GM19324 (cell line): ENCODE data around the gene JADE1.
A peak's percentile ranks its signal among the peaks of the same experiment; 100 is the strongest.

Experiments
- ATAC-seq: cut with Tn5 transposase; IDR thresholded peaks from one replicate; pipeline ENCODE4 v1.9.1; 2021; ENCODE audit warnings: mild to moderate bottlenecking, moderate library complexity; ENCODE audit not compliant: unreplicated experiment, low FRiP score

Gene JADE1

GRCh38 chr4:128868758-128869157 lies 59.3 kb downstream of the JADE1 start:
- ATAC-seq, result no peak

DNA sequence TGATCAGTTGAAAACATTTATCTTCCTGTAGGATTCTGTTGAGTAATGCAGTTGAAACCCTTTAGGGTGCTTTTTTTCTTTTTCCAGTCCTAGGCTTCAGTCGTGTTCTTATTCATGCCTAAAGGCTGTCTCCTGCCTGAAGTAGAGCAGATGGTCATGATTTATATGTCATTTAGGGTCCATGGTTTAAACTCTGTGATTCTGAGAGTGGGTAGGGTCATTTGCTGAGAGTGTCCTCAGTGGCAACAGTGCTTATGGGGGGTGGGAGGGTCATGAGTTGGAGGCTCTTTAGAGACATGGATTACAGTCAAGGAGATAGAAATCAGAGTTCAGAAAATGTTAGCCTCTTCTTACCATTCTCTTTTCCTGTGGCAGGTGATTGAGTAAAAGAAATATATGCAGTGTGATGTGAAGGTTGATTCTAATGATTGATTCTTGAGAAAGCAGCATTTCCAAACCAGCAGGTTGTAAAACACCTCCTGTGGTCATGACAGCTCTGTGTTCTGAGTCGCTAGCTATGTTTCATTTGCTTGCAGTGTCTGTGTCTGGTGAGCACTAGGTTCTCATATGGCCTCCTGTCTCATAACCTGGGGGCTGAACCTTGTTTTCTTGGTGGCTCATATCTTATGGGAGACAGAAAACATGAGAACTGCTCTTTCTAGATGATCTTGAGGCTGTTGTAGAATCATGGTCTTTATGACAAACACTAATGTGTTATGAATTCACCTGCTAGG lies 60.4 kb downstream of the JADE1 start:
- ATAC-seq, result no peak

- ATAC-seq, result no peak
Observed at GRCh38 chr4:128871948-128872347, 62.4 kb downstream of the JADE1 start.

DNA sequence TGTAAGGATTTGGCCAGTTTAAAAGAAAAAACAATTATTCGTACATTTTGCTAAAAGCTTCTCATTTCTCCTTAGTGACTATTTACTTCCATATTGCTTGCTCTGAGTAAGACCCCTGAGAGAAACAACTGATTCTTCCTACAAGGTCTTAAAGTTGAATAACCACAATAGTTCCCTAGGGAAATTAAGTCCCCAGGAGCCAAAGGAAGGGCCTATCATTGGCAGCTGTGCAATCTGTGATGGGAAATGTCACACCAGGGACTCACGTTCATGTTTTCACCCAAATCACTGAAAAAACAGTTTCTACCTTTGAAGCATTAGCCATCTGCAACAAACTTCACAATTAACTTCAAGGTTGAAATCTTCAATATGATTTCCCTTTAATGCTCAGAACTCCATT lies 66.7 kb downstream of the JADE1 start:
- ATAC-seq, result no peak

DNA sequence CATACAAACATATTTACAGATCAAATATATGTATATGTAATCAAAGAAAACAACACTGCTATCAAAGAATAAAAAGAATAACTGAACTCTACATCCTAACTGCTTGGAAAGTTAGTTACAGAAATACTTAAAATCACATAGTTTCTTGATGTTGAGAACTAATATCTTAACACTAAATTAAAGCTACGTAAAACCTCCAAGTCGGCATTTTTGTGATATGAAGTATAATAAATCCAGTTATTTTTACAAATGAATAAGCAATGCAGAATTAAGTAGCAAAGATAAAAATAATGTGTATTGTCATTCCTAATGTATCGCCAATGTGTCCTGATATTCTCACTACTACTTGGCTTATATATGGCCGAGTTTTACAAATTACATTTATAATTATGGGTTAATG lies 68.4 kb downstream of the JADE1 start:
- ATAC-seq, result no peak

DNA sequence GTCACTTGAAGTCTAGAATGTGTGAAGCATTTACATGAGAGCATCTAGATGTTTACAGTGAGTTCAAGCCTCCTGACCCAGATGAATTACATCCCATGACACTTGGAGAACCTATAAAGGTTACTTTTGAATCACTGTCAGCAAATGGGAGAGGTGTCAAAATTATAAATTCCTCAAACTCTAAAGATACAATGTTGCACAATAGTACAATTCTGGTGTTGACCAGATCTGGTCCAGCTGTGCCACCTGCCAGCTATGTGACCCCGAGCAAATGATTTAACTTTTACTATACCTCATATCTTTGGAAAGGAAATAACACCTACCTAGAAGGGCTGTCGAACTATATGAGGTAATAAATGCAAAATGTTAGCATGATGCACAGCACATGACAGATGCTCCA lies 69.8 kb downstream of the JADE1 start:
- no peak for ATAC-seq

DNA sequence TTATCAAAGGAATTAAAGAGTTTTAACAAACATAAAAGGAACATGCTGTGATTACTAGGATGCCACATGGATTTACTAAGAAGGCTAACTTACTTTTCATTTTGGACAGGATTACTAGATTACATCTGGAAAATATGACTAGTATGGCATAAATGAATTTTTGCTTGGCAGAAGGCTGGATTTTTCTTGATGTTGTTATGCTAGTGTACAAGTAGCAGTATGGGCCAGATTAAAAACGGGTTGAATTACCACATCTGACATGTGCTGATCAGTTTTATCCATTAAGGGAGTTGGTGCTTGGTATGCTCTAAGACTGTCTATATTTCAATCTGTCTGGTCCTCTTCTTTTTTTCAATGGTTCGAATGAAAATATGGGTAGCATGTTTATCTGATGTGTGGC lies 70.5 kb downstream of the JADE1 start:
- no peak for ATAC-seq

DNA sequence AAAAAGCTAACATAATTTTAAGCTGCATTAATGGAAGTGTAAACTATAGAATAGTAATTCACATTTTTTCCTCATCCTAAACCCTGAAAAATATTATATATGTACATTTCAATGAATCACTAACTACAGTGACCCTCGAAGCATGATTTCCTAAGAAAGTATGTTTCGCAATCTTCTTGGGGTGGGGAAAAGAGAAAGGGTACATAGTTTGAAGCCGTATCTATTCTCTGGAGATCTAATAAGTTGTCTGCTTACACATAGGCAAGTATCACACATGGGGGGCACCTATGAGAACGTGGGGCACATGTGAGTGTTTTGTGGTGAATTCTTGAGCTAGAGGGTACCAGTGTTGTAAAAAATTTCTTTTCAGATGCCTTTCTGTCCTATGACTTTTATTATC lies 71.2 kb downstream of the JADE1 start:
- ATAC-seq, result no peak

DNA sequence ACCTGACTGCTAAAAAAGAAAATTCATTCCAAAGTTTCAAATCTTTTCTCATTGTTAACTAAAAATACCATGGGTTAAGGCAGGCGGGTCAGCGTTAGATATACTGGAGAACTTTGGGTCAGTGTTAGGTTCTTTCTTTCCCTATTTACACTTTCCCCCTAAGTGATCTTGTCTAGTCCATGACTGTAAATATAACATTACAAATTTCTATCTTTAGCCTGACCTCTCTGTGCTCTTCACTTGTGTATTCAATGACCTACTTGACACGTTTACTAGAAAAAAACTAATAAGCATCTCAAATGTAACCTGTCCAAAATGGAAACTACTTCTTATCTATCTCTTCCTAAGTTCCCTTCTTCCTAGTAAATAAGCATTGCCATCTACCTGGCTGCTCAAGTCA lies 95.3 kb downstream of the JADE1 start:
- no peak for ATAC-seq

GRCh38 chr4:128906581-128906980 lies 97.1 kb downstream of the JADE1 start:
- ATAC-seq, result no peak

GRCh38 chr4:128907981-128908380 lies 98.5 kb downstream of the JADE1 start:
- ATAC-seq, result no peak

- ATAC-seq, result no peak
Observed at GRCh38 chr4:128908735-128909134, 99.2 kb downstream of the JADE1 start.

- ATAC-seq, result no peak
Observed at GRCh38 chr4:128913228-128913627, 103.7 kb downstream of the JADE1 start.

GRCh38 chr4:128915544-128915943 lies 106.0 kb downstream of the JADE1 start:
- no peak for ATAC-seq

GRCh38 chr4:128916832-128917231 lies 107.3 kb downstream of the JADE1 start:
- peak; percentile 83 for ATAC-seq

DNA sequence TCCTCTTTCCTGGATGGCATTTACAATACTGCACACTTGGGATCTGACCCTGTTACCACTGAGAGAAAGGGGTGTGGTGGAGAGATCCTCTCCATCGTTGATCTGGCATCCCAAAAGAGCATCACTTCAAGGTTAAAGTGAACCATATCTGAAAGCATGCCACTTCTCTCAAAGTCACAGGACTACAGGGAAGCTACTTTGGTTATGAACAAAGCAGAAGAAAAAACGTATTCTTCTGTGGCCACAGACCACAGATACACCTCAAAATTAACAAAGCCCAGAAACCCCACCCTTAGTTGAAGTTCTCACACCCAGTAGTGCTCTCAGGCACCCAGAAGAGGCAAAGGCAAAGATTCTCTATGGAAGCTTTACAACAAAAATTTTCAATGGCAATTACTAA lies 108.3 kb downstream of the JADE1 start:
- peak; percentile 55 for ATAC-seq

- no peak for ATAC-seq
Observed at GRCh38 chr4:128921954-128922353, 112.5 kb downstream of the JADE1 start.
